Stimulated activated CD4-positive, alpha-beta T cell treated with anti-CD3 and anti-CD28 coated beads, Interleukin-15, amount 100 ng/mL, for 1 hour (primary cell): ENCODE measurements around the gene PLGLB1.
"Not testable (repeated sequence)": the region's sequence is repeated elsewhere in the genome, so short reads cannot be mapped to it uniquely, and the experiment has no call there.

ENCODE experiments used
- DNase-seq, 2 donors: peaks; one replicate each; pipeline ENCODE4 v3.0.0-alpha.2; 2020; ENCODE audit warnings: low read depth in 1 of 2, low spot score in 1 of 2

Gene PLGLB1

DNA sequence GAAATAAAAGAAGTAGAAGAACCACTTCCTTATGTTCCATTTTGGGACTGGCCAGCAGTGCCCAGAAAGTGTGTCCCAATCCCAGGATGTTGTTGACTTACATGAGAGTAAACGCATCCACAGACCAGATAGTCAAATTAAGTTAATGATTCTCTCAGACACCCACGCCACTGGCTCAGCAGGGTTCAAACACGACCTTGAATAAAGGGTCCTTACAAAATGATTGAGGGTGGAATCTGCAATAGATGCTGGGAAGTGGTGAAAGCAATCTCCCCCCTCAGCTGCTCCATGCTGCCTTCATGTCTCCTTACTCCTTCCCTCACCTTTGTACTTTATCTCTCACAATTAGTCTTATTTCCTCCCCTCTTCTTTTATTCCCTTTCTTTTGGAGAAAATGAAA, at the start of gene PLGLB1:
TSS of gene PLGLB1 (minus strand) at position 101 of the 400 bp plus-strand sequence. CDS start at position 40, 61 bp downstream.
- DNase-seq: not testable (repeated sequence)

DNA sequence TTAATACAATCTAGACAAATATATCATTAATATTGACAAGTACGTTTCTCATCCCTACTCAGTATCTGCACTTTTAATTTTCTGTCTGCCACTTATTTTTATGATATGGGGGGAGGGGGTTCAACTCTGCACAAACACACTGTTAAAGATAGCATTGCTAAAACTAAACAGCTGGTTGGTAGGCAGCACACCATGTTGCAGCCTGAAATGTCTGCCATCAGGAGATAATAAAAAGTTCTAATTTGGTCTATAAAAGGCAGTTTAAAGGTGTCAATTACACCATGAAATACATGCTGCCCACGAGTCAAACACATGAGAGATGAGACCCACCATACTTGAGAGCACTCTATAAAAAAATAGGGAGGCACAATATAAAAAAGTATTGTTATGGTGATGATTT, 42.7 kb upstream of the PLGLB1 start:
- not testable (repeated sequence) for DNase-seq

- DNase-seq: not testable (repeated sequence)
These were observed 41.8 kb upstream of the PLGLB1 start for GRCh38 chr2:87063431-87063830.

DNA sequence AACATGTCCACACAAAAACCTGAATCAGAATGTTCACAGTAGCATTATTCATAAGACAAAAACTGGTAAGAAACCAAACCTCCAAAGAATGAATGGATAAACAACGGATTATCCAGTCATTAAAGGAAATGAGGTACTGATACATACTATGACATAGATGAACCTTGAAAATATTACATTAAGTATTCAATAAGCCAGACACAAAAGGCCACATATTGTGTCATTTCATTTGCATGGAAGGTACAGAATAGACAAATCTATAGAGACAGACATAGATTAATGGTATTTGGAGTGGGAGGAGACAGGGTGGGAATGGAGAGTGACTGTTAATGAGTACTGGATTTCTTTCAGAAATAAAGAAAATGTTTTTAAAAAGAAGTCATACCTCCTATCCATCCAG, 39.9 kb upstream of the PLGLB1 start:
- not testable (repeated sequence) for DNase-seq

- DNase-seq: not testable (repeated sequence)
These were observed 36.0 kb upstream of the PLGLB1 start for GRCh38 chr2:87057606-87058005.

- not testable (repeated sequence) for DNase-seq
These were observed 35.2 kb upstream of the PLGLB1 start for GRCh38 chr2:87056843-87057242.

DNA sequence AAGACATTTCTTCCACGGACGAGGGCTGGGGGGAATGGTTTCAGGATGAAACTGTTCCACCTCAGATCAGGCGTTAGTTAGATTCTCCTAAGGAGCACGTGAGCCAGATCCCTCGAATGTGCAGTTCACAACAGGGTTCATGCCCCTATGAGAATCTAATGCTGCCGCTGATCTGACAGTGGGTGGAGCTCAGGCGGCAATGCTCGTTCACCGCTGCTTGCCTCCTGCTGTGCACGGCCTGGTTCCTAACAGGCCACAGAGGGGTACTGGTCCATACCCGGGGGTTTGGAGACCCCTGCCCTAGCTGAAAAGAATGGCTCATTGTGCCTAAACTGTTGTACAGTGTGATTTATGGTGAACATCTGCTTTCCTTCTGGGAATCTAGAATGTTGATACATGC, 34.8 kb upstream of the PLGLB1 start:
- DNase-seq: not testable (repeated sequence)

GRCh38 chr2:87054375-87054774, 32.7 kb upstream of the PLGLB1 start:
- not testable (repeated sequence) for DNase-seq

DNA sequence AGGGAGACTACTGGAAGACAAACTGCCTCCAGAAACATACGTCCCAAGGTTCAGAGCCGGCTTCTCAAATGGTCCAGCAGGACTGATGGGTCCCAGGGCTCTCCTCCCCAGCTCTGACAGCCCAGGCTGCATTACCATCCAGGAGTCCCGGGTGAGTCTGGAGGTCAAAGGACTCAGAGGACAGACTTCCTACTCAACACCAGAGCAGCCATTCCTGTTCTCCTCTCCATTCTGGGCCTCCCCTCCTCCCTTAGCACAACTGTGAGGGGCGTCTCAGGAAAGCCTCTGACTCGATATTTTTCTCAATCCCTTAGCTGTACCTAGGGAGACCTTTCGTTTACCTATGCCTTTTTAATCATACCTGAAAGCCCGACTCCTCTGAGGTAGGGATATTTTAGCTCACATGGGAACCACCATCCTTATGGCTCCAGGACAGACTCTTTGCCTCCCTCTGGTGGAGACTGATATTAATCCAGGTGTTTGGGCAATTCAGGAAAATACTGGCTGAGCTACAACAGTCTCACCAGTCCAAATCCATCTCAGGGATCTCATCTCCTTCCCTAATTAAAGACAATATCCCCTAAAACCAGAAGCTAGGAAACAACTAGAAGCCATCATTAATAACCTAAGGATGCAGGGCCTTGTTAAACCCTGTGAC, 19.8 kb upstream of the PLGLB1 start:
- DNase-seq: not testable (repeated sequence)

GRCh38 chr2:87028607-87029006, 7.0 kb upstream of the PLGLB1 start:
- DNase-seq: not testable (repeated sequence)

GRCh38 chr2:87026816-87027215, 5.2 kb upstream of the PLGLB1 start:
- not testable (repeated sequence) for DNase-seq

- not testable (repeated sequence) for DNase-seq
These were observed 4.3 kb upstream of the PLGLB1 start for GRCh38 chr2:87025927-87026326.

DNA sequence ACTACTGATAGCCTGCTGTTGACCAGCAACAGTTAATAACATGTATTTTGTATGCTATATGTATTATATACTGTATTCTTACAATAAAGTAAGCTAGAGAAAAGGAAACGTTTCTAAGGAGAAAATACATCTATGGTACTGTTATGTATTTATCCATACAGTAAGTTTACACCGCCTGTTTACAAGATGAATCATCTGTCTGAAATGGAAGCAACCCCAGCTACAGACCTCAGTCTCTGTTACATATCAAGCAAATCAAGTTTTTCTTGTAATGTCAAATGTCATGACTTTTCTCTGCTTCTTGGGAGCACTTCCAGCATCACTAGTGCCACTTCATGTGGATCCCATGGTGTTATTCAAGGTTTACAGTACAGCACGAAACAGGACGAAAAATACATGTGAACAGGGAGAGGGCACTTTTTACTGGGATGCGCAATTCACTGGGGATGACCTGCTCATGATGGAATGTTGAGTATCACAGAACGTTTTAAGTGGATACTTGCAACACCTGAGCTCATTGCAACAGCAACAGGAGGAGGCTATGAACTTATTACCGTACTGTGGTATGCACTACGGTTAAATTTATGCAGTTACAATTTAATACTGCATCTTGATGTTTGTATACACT, 2.5 kb upstream of the PLGLB1 start:
- not testable (repeated sequence) for DNase-seq

- not testable (repeated sequence) for DNase-seq
These were observed 601 bp downstream of the PLGLB1 start for GRCh38 chr2:87021043-87021442.

DNA sequence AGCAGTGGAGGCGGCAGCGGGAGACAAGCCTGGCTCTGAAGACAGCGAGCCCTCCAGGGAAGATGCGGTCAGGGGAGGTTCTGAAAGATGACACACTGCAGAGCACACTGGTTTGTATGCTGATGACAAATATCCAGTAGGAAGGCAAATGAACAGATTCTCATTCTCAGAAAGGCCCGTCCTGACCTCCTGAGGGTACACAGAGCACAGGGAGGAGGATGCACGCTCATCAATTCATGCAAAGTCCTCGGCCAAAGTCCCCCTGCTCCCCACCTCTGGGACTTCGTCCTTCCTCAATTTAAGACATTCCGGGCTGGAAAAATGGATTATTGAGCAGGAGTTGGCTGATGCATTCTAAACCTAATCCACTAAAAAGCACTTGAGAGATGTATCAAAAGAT, 2.6 kb downstream of the PLGLB1 start:
- DNase-seq: not testable (repeated sequence)

DNA sequence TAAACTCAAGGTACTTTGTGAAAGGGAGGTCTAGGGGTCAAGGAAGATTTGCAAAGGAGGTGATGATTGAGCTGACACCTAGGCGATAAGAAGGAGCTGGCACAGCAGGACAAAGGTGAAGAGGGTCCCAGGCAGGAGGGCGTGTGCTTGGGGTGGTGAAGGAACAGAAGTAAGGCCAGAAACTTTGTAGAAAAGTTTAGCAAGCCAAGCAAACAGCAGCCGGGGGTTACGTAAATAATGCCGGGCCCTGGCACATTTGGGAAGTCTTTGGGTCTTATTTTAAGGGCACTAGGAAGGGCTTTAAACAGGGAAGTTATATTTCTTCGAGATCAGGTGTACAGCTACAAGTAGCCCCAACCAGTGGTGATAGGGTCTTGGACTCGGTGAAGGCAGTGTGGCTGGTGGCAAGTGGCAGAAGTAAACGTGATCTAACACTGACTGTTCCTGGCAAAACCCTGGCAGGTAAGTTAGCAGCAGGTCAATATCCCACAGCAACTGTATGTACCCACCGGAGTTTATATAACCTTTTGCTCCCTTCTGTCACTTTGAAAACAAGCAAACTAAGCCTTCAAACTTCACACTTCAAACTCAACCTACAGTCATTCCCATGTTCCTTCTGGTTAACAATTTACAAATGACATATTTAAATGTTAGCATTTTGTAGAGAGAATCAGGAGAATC, 7.0 kb downstream of the PLGLB1 start:
- not testable (repeated sequence) for DNase-seq

DNA sequence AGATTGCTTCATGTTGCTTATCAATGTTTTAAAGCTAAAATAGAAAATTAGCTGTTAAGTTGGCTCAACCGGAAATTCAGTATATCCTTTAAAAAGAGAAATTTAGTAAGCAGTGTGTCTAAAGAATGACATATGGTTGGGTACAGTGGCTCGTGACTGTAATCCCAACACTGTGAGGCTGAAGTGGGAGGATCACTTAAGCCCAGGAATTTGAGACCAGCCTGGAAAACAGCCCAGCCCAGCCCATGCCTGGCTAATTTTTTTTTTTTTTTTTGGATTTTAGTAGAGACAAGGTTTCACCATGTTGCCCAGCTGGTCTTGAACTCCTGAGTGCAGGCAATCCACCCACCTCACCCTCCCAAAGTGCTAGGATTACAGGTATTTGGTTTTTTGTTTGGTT, 17.2 kb downstream of the PLGLB1 start:
- DNase-seq: not testable (repeated sequence)
